GM20000 (cell line): ENCODE measurements around the gene CFAP251.

Experiments used
- DNase-seq: peaks from one replicate; pipeline ENCODE4 v3.0.0; 2012; ENCODE audit warnings: low spot score
- TF ChIP-seq, protein P1 (sequence below): IDR thresholded peaks from 2 replicates; pipeline ENCODE4 v1.5.1; 2012; ENCODE audit warnings: mild to moderate bottlenecking, control low read depth; ENCODE audit errors: extremely low read depth, missing control alignments

The CFAP251 gene

DNA sequence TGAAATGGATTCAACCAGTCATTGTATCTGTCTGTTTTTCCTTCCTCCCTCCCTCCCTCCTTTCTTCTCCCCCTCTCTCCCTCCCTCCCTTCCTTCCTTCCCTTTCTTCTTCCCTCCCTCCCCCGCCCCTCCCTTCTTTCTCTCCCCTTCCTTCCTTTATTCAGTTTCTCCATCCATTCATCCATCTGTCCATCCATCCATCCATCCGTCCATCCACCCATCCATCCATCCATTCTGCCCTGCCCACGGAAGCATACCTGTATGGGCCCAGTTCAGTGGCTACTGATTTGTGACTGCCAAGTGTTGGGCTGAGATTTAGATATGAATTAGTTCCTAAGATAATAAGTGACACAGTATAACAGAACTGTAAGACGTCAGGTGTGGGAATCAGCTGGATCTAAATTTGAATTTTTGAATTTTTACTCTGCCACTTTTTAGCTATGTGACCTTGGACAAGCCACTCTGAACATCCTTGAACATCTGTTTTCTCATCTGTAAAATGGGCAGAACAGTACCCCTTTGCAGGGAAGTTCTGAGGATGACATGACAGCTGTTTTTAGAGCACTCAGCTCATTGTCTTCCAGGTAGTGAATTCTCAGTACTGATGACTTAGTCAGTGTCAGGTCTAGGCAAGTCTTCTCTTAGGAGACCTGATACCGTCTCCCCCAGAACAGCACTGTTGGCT lies 42.9 kb downstream of the CFAP251 start:
- TF ChIP-seq, protein P1, sequence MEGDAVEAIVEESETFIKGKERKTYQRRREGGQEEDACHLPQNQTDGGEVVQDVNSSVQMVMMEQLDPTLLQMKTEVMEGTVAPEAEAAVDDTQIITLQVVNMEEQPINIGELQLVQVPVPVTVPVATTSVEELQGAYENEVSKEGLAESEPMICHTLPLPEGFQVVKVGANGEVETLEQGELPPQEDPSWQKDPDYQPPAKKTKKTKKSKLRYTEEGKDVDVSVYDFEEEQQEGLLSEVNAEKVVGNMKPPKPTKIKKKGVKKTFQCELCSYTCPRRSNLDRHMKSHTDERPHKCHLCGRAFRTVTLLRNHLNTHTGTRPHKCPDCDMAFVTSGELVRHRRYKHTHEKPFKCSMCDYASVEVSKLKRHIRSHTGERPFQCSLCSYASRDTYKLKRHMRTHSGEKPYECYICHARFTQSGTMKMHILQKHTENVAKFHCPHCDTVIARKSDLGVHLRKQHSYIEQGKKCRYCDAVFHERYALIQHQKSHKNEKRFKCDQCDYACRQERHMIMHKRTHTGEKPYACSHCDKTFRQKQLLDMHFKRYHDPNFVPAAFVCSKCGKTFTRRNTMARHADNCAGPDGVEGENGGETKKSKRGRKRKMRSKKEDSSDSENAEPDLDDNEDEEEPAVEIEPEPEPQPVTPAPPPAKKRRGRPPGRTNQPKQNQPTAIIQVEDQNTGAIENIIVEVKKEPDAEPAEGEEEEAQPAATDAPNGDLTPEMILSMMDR = no peak
- no peak for DNase-seq

DNA sequence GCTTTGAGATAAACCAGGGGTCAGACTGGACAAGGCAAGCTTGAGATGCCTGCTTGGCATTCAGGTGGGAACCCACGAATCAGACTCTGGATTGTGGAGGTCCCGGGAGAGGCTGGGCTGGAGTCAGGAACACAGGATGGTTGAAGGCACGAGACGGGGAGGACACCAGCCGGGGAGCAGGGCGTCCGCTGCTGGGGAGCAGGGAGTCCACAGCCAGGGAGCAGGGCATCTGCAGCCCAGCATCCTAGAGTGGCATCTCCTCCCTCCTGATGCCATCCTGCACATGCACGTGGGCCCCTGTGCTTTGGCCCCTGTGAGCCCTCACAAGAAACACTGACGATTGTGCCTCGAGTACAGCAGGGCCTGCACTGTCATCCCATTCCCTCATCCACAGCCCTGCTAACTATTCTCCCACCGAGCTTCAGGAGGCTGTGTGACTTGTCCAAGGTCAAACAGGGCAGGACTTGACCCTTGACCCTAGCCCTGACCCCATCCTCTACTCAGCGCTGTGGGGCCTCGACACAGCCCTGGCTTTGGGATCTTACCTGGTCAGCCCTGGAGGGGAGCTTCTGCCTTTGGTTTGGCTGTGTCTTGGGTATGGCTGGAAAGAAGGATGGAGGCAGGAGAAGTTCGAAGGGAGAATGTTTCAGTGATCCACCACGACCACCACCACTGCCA lies 45.1 kb downstream of the CFAP251 start:
- DNase-seq = no peak
- TF ChIP-seq, protein P1 = no peak

DNA sequence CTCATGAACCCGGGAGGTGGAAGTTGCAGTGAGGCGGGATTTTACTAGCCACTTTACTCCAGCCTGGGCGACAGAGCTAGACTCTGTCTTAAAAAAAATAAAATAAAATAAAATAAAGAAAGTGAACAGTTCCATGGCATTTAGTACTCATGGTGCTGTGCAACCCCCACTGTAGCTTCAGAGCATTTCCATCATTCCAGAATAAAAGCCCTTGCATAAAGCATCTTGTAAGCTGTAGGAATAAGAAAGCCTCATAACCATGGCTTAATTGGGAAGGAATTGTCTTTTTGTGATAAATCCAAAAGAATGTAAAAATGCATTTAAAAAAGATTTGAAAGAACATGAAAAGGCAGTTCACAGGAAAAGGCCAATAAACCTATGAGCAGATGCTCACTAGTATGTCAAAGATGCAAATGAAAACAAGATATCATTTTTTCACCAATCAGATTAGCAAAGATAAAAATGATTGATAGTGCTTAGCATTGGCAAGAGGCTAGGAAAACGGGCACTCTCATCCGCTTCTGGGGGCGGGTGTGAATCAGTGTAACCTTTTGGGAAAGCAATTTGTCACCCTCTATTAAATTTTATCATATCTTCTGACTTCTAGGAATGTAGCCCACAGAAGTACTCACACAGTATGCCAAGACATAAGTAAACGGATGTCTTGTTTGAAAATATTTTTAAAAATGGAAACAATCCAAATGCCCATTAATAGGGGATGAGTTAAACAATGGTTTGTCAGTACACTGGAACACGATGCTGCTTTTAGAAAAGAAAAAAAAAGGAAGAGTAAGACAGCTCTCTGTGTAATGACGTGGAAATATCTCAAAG lies 46.6 kb downstream of the CFAP251 start:
- DNase-seq = no peak
- TF ChIP-seq, protein P1 = no peak

DNA sequence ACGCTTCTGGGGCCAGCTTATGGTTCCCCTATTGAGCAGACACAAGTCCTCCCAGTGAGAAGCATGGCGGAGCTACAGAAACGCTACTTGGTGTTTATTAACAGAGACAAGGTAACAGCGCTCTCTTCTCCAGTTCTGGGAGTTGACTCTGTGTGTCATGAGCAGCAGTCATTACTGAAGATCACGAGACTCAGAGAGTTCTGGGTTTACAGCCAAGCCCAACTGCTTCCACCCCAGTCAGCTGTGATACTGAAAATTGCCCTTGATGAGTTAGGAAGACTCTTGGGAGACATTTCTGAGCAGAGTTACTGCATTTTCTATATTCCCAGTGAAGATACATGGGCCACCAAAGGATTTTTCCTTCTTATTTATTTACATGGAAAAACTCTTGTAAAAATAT lies 48.6 kb downstream of the CFAP251 start:
- TF ChIP-seq, protein P1 = no peak
- DNase-seq = no peak

DNA sequence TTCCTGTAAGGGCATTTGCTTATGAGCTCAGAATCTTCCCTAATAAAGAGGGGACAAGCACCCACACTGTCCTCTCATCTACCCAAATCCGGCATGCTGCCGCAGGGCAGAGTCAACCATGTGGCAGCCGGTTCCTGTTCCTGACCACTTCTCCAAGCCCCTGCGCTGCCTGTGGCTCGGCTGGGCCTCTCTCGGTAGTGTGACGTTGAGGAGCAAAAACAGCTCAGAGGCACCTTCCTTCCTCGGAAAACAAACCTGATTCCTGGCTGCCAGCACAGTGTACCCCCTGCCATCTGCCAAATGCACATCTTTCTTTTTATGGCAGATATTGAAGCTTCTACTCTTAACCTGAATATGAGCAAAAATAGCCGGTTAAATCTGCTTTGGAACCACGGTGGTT lies 50.5 kb downstream of the CFAP251 start:
- peak; percentile 6 for DNase-seq
- TF ChIP-seq, protein P1 = no peak

DNA sequence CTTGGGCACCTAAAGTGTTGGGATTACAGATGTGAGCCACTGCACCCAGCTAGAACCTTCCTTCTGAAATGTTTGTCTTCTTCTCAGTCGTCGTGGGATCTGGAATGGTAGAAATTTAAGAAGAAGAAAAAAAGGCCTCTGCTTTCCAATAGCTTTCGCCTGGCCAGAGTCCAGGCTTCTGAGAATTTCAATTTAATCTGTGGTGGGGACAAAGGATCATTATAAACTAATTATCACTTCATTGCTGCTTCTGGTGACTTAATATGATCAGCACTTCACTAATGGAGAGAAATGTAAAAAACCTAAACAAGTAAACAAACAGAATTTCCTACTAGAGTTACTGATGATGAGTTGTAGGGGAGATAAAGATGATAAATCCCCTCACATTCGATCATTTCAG lies 51.3 kb downstream of the CFAP251 start:
- TF ChIP-seq, protein P1 = no peak
- DNase-seq = no peak
